ENCODE data around the gene TET1.
"Not testable (repeated sequence)": the region's sequence is repeated elsewhere in the genome, so short reads cannot be mapped to it uniquely, and the experiment has no call there.

The TET1 gene

GRCh38 chr10:68618234-68618633 lies 58.1 kb downstream of the TET1 start:
- no peak for DNase-seq

- DNase-seq: no peak
Observed at GRCh38 chr10:68619595-68619994, 59.5 kb downstream of the TET1 start.

- no peak for DNase-seq
Observed at GRCh38 chr10:68625316-68625921, 65.3 kb downstream of the TET1 start.

GRCh38 chr10:68628576-68629127 lies 68.5 kb downstream of the TET1 start:
- DNase-seq: no peak

- not testable (repeated sequence) for DNase-seq
Observed at GRCh38 chr10:68632271-68632560, 72.1 kb downstream of the TET1 start.

- no peak for DNase-seq
Observed at GRCh38 chr10:68633281-68633680, 73.1 kb downstream of the TET1 start.

GRCh38 chr10:68633816-68634466 lies 73.8 kb downstream of the TET1 start:
- DNase-seq: no peak

GRCh38 chr10:68636335-68636734 lies 76.2 kb downstream of the TET1 start:
- no peak for DNase-seq

GRCh38 chr10:68643550-68643949 lies 83.4 kb downstream of the TET1 start:
- DNase-seq: not testable (repeated sequence)

GRCh38 chr10:68647672-68648341 lies 87.7 kb downstream of the TET1 start:
- DNase-seq: no peak

GRCh38 chr10:68655620-68656126 lies 95.5 kb downstream of the TET1 start:
- DNase-seq: no peak

- no peak for DNase-seq
Observed at GRCh38 chr10:68665841-68666240, 105.7 kb downstream of the TET1 start.

- no peak for DNase-seq
Observed at GRCh38 chr10:68666280-68666760, 106.2 kb downstream of the TET1 start.

GRCh38 chr10:68668231-68668630 lies 108.1 kb downstream of the TET1 start:
- DNase-seq: no peak

- DNase-seq: no peak
Observed at GRCh38 chr10:68668972-68669371, 108.8 kb downstream of the TET1 start.

- DNase-seq: no peak
Observed at GRCh38 chr10:68684413-68684812, 124.3 kb downstream of the TET1 start.

- no peak for DNase-seq
Observed at GRCh38 chr10:68696018-68696417, 135.9 kb downstream of the TET1 start.

GRCh38 chr10:68697106-68697505 lies 137.0 kb downstream of the TET1 start:
- no peak for DNase-seq

GRCh38 chr10:68700197-68700596 lies 140.1 kb downstream of the TET1 start:
- DNase-seq: no peak

GRCh38 chr10:68705548-68705947 lies 145.4 kb downstream of the TET1 start:
- DNase-seq: no peak

- DNase-seq: not testable (repeated sequence)
Observed at GRCh38 chr10:68708987-68709386, 148.8 kb downstream of the TET1 start.

GRCh38 chr10:68713065-68713464 lies 152.9 kb downstream of the TET1 start:
- not testable (repeated sequence) for DNase-seq

GRCh38 chr10:68717435-68717834 lies 157.3 kb downstream of the TET1 start:
- DNase-seq: no peak

Measured in hematopoietic multipotent progenitor cell treated with erythropoietin and hydrocortisone succinate and interleukin-3 and kit ligand, for 8 days (in vitro differentiated cells).